ENCODE measurements around the gene CHST4.

DNA sequence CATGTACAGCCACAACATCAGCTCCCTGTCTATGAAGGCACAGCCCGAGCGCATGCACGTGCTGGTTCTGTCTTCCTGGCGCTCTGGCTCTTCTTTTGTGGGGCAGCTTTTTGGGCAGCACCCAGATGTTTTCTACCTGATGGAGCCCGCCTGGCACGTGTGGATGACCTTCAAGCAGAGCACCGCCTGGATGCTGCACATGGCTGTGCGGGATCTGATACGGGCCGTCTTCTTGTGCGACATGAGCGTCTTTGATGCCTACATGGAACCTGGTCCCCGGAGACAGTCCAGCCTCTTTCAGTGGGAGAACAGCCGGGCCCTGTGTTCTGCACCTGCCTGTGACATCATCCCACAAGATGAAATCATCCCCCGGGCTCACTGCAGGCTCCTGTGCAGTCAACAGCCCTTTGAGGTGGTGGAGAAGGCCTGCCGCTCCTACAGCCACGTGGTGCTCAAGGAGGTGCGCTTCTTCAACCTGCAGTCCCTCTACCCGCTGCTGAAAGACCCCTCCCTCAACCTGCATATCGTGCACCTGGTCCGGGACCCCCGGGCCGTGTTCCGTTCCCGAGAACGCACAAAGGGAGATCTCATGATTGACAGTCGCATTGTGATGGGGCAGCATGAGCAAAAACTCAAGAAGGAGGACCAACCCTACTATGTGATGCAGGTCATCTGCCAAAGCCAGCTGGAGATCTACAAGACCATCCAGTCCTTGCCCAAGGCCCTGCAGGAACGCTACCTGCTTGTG is 10.7 kb downstream of the CHST4 start:
- TF ChIP-seq CTCF (IDR thresholded peaks at IDR 0.05; ENCODE audit: low read depth, low read length, poor library complexity, severe bottlenecking) (no peak), EZH2phosphoT487 (IDR thresholded peaks at IDR 0.05; ENCODE audit: borderline replicate concordance, low read length) (no peak)
